H1 (cell line): Measurements from ENCODE around the gene CC2D2A. TPM values are rescaled to one million over a fixed set of nuclear protein-coding genes. Genes with fewer than 3 reads are reported as not detected.

ENCODE experiments used
- BRCA1 ChIP-seq: IDR thresholded peaks from 2 replicates; pipeline ENCODE4 v1.6.1; 2012; ENCODE audit warnings: low read depth, low read length, improper control_type of control experiment
- CHD1 ChIP-seq: IDR thresholded peaks from 2 replicates; pipeline ENCODE4 v1.6.1; 2012; ENCODE audit warnings: low read depth, low read length, improper control_type of control experiment
- CHD7 ChIP-seq: fragments of 300-600 bp; sonication (generic); IDR thresholded peaks from 2 replicates; pipeline ENCODE4 v1.7.1; 2012; ENCODE audit warnings: low read length, moderate library complexity, mild to moderate bottlenecking, inconsistent platforms; ENCODE audit not compliant: insufficient replicate concordance
- E2F6 ChIP-seq: IDR thresholded peaks from 2 replicates; pipeline ENCODE4 v1.6.1; 2012; ENCODE audit warnings: inconsistent platforms
- JUN ChIP-seq: IDR thresholded peaks from 2 replicates; pipeline ENCODE4 v1.6.1; 2011; ENCODE audit warnings: low read depth, mild to moderate bottlenecking, improper control_type of control experiment, low read length
- NANOG ChIP-seq: IDR thresholded peaks from 2 replicates; pipeline ENCODE4 v1.6.1; 2011; ENCODE audit warnings: low read length, low read depth, mild to moderate bottlenecking, inconsistent platforms; ENCODE audit not compliant: insufficient read depth, poor library complexity, severe bottlenecking
- RXRA ChIP-seq: IDR thresholded peaks from 2 replicates; pipeline ENCODE4 v1.6.1; 2011; ENCODE audit warnings: low read depth, mild to moderate bottlenecking, low read length, moderate library complexity; ENCODE audit not compliant: insufficient read depth
- SIN3A ChIP-seq, 2 experiments: IDR thresholded peaks in 1 of 2; conservative IDR thresholded peaks in 1 of 2; 2 replicates each; pipeline ENCODE4 v1.6.1; 2011 to 2012; ENCODE audit warnings: low read length in 2 of 2, improper control_type of control experiment in 1 of 2, low read depth in 1 of 2, mild to moderate bottlenecking in 1 of 2
- SRF ChIP-seq: IDR thresholded peaks from 2 replicates; pipeline ENCODE4 v1.6.1; 2011; ENCODE audit warnings: mild to moderate bottlenecking, low read depth, low read length, moderate library complexity
- TBP ChIP-seq: IDR thresholded peaks from 2 replicates; pipeline ENCODE4 v1.6.1; 2011; ENCODE audit warnings: low read depth, low read length, improper control_type of control experiment
- TCF12 ChIP-seq: IDR thresholded peaks from 2 replicates; pipeline ENCODE4 v1.6.1; 2011; ENCODE audit warnings: low read depth, mild to moderate bottlenecking, low read length
- polyA plus RNA-seq, 7 experiments: library from polyadenylated mRNA; depleted of rRNA in 3 of 7; stranded (reverse) in 5 of 7; unstranded in 2 of 7; fragments of >200 nt in 5 of 7; fragments of 200-250 nt in 2 of 7; gene quantifications; 1 replicate in 5 of 7; 2 replicates in 1 of 7; 4 replicates in 1 of 7; pipeline versions ENCODE4 v1.2.1 to v1.2.3, GENCODE V29; 2011 to 2013; ENCODE audit warnings: missing spikeins in 2 of 7, mixed read lengths in 2 of 7
- total RNA-seq: library from RNA; stranded (reverse); fragmentation: NEBNext Ultra II Directional; extraction: Animal tissue kit (Norgen Biotek cat#: 25700); gene quantifications from 2 replicates; pipeline ENCODE4 v1.2.1, GENCODE V29; 2021

Gene CC2D2A
- total and polyA plus RNA-seq, 2 of the 8 experiments (the other 6 are each of a cell fraction or from before 2014, with no cell fraction given), result 11.0 to 12.2 TPM

- TF ChIP-seq CHD7, result no peak
- no peak for TF ChIP-seq RXRA
- no peak for TF ChIP-seq E2F6
- TF ChIP-seq SRF, result no peak
- TF ChIP-seq CHD1, result no peak
- TF ChIP-seq TBP, result no peak
- no peak for TF ChIP-seq SIN3A (conservative IDR thresholded peaks at IDR 0.05 in 1 of 2, IDR thresholded peaks at IDR 0.05 in 1 of 2; ENCODE audit: low read depth in 1 of 2, low read length in 2 of 2)
- no peak for TF ChIP-seq JUN
- no peak for TF ChIP-seq NANOG
- no peak for TF ChIP-seq BRCA1
- no peak for TF ChIP-seq TCF12
These were observed 49.0 kb upstream of the CC2D2A start (continued) for GRCh38 chr4:15420642-15421041.
